ENCODE measurements around the gene KIF21B.

The KIF21B gene, protein sequence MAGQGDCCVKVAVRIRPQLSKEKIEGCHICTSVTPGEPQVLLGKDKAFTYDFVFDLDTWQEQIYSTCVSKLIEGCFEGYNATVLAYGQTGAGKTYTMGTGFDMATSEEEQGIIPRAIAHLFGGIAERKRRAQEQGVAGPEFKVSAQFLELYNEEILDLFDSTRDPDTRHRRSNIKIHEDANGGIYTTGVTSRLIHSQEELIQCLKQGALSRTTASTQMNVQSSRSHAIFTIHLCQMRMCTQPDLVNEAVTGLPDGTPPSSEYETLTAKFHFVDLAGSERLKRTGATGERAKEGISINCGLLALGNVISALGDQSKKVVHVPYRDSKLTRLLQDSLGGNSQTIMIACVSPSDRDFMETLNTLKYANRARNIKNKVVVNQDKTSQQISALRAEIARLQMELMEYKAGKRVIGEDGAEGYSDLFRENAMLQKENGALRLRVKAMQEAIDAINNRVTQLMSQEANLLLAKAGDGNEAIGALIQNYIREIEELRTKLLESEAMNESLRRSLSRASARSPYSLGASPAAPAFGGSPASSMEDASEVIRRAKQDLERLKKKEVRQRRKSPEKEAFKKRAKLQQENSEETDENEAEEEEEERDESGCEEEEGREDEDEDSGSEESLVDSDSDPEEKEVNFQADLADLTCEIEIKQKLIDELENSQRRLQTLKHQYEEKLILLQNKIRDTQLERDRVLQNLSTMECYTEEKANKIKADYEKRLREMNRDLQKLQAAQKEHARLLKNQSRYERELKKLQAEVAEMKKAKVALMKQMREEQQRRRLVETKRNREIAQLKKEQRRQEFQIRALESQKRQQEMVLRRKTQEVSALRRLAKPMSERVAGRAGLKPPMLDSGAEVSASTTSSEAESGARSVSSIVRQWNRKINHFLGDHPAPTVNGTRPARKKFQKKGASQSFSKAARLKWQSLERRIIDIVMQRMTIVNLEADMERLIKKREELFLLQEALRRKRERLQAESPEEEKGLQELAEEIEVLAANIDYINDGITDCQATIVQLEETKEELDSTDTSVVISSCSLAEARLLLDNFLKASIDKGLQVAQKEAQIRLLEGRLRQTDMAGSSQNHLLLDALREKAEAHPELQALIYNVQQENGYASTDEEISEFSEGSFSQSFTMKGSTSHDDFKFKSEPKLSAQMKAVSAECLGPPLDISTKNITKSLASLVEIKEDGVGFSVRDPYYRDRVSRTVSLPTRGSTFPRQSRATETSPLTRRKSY (N-terminal part only)

GRCh38 chr1:201023517-201023902 lies at the start of gene KIF21B:
Gene KIF21B, minus strand, starts transcription at chr1:201023714. Its CDS starts 331 bp downstream, at chr1:201023383.
- peak; percentile 91 to 92 for DNase-seq

- DNase-seq = no peak
Measured at GRCh38 chr1:201072922-201073321, 49.4 kb upstream of the KIF21B start.

DNA sequence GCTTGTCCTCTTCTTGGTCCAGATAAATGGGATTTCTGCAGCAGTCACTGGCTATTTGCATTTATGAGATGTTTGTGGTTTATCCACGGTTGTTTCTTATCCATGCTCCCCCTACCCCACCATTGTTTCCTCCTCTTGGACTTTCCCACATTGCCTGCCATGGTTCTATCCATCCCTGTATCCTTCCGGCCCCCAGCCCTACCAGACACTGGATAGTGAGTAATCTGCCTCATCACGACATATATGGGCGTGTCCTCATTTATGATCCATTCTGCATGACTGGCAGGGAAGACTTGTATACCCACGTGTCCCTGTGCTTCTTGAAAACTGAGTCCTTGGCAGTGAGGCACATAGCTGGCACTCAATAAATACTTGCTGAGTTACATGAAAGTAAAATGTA lies 48.6 kb upstream of the KIF21B start:
- DNase-seq = no peak

DNA sequence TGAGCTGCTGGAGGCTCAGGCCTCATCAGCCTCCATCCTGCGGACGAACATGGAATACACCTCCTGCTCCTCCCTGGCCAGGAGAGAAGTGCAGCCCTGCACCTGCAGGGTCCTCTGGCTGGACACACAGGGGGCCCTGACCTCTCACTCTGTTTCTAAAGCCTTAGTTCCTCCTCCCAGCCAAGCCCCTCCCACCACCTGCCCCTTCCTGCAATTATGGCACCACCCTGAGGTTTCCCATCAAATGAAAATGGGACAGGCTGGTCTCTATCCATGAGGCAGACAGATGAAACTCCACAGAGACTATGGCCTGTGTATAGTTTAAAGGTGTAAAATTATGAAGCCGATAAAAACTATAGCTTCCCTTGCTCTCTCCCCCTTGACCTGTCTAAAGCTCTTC lies 46.1 kb upstream of the KIF21B start:
- DNase-seq = no peak

DNA sequence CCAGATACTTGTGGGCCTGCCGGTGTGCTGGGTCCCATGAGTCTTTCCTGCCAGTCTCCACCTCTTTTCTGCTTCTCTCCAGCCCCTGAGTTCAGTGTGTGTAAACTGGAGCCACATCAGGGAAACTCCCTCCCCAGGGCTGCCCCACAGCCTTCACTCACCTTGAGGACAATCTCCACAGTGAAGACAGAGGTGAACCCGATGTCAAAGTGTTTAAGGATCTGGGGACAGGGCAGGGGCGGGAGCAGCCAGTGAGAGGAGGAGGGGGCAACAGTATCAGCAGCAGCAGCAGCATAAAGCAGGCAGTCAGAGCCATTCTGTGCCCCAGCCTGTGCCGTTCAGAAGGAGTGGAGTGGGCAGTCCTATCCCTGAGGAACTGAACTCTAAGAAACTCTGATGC lies 45.5 kb upstream of the KIF21B start:
- no peak for DNase-seq

- DNase-seq = no peak
Measured at GRCh38 chr1:201066986-201067385, 43.5 kb upstream of the KIF21B start.

DNA sequence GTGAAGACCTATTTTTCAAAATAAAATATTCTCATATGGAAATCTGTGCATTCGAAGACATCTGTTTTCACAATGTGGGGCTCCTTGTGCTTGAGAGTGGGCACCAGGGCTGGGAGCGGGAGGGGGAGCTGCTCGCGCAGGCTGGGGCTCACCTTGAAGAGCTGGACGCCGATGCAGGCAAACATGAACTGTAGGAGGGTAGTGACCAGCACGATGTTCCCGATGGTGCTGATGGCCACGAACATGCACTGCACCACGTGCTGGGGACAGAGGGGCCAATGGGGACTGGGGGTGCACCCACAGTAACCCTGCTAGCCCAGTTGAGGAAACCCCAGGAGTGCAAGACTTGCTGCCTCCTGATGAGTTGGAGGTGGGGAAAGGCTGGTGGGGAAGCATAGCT lies 42.2 kb upstream of the KIF21B start:
- DNase-seq = no peak

DNA sequence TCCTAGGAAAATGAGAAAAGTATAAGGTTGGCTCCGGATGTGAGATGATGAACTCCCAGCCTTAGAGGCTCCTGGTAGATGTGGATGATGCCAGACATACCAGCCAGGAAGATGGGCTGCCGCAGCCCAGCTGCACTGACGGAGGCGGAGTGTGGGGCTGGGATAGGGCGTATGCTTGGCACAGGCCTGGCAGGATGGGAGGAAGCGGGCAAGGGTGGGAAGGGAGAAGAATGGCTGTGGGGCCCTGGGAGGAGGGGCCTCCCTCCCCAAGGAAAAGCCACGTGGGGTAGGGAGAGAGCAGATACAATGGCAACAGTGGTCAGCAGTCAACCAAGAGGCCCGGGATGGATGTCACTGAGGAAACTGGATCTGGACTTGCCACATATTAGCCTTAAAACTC lies 41.3 kb upstream of the KIF21B start:
- no peak for DNase-seq

DNA sequence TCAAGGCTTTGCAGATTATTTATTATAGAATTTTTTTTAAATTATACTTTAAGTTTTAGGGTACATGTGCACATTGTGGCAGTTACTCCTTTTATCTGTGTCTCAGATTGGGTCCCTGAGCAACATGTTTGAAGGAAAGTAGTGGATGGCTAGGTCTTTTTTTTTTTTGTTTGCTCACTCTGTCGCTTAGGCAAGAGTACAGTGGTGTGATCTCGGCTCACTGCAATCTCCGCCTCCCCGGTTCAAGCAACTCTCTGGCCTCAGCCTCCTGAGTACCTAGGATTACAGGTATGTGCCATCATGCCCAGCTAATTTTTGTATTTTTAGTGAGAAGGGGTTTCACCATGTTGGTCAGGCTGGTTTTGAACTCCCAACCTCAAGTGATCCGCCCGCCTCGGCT lies 39.6 kb upstream of the KIF21B start:
- no peak for DNase-seq

GRCh38 chr1:201062511-201063091 lies 39.1 kb upstream of the KIF21B start:
- DNase-seq = no peak

DNA sequence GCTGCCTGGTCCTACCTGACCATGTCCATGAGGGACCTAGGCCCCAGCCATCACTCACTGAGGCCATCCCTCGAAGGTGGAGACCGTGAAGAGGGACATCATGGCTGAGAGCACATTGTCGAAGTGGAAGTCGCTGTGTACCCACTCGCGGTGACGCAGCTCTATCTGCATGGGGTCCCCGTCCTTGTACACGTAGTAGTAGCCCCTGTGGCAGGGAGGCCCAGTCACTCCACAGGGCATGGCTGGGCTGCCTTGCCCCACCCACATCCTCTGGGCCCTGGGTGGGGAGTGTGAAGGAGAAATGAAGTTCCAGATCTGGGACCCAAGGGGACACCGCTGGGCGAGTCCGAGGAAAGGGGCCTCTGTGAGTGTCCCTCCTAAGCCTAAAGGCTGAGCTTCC lies 38.4 kb upstream of the KIF21B start:
- no peak for DNase-seq

GRCh38 chr1:201061049-201061448 lies 37.5 kb upstream of the KIF21B start:
- no peak for DNase-seq

DNA sequence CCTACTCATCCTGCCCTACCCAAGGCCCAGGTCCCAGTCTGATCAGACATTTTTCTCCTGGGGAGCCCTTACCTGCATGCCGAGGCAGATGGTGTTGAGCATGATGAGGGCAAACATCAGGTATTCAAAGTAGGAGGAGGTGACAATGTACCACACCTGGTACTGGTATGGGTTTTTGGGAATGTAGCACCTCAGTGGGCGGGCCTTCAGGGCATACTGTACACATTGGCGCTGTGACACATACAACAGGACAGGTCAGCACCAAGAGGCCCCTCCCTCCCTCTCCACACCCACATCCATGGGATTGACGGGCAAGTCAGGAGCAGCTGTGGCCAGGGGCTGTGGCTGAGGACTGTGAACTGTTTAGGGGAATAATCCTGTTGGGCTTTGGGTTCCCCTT lies 37.1 kb upstream of the KIF21B start:
- no peak for DNase-seq

GRCh38 chr1:201059871-201060555 lies 36.5 kb upstream of the KIF21B start:
- no peak for DNase-seq

- DNase-seq = no peak
Measured at GRCh38 chr1:201059401-201059800, 35.9 kb upstream of the KIF21B start.

DNA sequence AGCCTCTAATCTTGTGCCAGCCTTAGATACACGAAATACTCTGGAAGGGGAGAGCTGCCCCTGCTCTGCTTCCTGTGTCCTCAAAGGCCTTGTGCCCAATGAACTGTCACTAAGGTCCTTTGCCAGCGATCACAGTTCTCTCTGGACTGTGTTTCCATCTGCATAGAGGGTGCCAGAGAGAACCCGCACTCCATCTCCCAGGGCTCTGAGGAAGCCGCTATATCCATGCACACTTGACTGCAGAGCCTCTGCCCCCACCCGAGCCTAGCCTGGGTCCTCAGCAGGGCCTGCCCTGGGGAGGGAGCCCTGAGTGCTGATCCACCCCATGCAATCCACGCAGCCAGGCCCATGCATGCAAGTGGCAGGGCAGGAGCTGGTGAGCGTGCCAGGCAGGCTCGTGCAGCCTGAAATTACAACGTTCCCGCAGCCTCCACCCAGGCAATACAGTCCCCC lies 30.6 kb upstream of the KIF21B start:
- no peak for DNase-seq

GRCh38 chr1:201053155-201053860 lies 29.8 kb upstream of the KIF21B start:
- no peak for DNase-seq

GRCh38 chr1:201051399-201051798 lies 27.9 kb upstream of the KIF21B start:
- DNase-seq = no peak

- DNase-seq = no peak
Measured at GRCh38 chr1:201050515-201051277, 27.2 kb upstream of the KIF21B start.

DNA sequence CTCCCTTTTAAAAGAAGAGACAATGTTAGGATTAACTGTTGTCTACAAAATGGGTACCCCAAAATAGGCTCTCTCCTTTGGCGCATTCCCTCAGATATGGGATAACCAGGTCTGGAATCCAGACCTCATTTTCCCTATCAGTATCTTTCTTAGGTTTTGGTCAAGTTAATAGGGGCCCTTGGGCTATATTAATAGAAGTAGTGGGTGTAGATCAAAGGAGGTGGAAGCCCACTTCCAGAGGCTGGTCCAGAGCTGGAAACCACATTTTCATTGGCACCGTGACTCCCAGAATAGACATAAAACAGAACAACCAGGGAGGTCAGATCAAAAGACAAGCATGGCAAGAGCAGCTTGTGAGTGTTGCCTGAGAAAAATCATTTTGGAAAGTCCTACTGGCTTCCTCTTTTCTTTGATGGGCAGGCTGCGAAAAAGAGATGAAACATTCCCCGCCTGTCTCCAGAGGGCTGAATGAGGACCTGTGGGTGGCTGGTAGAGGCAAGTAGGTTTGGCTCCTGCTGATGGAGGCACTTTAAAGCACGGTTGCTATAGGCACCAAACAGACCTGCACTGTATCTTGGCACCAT lies 25.8 kb upstream of the KIF21B start:
- DNase-seq = no peak

Measured in CD4-positive, alpha-beta T cell treated with Interleukin-1 beta for 1 hour (primary cell).